GM19324 (cell line): ENCODE measurements around the gene TMEM144.

Experiments used
- ATAC-seq: cut with Tn5 transposase; IDR thresholded peaks from one replicate; pipeline ENCODE4 v1.9.1; 2021; ENCODE audit warnings: mild to moderate bottlenecking, moderate library complexity; ENCODE audit not compliant: unreplicated experiment, low FRiP score

Gene TMEM144

DNA sequence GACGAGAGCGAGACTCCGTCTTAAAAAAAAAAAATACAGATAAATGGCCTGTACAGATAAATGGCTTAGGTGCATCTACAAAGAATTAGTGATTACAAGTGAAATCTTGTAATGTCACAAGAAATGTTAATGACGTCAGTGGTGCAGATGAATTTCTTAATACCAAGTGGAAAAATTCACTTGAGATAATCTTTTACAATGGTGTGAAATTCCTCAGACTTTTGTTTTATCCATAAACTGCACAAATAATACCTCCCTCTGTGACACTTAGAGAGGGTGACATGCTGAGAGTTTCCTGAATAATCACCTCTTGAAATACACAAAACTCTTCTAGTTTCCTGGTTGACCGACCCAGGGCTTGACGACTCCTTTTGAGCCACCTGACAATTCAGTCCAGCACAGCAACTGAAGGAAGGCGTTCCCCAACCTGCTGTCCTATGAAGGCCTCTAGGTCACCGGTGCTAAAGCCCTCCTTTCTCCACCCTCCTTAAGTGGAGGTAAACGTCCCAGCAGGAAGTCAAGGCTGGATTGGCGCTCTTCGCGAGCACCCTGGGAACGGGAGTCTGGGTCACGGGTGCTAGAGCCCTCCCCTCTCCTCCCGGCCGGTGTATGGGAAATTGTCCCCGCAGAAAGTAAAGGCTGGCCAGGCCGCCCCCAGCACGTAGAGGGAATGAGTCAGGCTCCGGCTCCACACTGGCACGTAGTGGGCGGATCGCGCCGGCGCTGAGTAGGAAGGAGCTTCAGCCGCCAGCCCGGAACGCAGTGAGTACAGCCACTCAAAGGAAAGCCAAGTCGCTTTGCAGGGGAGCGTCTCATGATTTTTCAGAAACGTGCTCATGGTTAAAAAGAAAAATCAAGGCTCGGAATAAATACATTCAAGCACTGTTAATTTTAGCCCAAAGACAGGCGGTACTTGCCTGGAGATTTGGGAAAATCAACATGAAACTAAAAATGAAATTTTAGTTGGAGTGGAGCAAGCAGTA is at the start of gene TMEM144:
TMEM144 (plus strand) TSS at position 662 of the 983 bp plus-strand sequence. CDS start 2,182 bp downstream, outside the sequence.
- peak; percentile 94 for ATAC-seq

- ATAC-seq: no peak
Measured at GRCh38 chr4:158161551-158162354, 48.5 kb upstream of the TMEM144 start.

- ATAC-seq: no peak
Measured at GRCh38 chr4:158162631-158163030, 47.7 kb upstream of the TMEM144 start.

DNA sequence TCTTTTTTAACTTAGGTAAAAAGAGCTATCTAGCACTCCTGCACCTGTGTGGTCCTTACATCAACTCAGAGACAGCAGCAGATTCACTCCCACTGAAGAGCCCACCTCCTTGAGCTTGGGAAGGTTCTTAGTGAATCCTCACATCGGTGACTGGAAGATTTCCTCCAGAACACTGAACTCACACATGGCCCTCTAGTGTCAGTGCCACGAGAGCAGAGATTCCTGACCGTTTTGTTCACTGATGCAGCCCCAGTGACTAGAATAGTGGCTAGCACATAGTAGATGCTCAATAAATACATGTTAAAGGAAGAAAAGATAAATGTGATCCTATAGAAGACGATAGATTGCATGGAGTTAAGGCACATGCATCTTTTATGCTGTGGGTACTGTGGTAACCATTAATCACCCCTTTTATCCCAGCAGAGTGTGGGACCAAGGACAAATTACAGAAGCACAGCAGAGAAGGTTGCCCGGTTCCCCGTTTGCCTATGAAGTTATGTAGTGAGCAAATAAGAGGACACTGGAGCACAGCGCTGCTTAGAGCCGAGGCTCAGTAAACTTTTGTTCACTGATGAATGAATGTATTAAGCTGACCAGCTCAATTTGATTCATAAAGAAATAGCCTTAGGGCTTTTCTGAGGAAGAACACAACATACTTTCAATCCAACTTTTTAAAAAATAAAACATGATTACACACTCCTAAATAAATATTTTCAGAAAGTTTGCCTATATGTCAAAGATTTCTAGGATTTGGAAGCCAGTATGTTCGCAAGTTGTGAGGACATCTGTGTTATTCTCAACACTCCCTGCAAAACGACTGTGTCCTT is 46.1 kb upstream of the TMEM144 start:
- no peak for ATAC-seq

DNA sequence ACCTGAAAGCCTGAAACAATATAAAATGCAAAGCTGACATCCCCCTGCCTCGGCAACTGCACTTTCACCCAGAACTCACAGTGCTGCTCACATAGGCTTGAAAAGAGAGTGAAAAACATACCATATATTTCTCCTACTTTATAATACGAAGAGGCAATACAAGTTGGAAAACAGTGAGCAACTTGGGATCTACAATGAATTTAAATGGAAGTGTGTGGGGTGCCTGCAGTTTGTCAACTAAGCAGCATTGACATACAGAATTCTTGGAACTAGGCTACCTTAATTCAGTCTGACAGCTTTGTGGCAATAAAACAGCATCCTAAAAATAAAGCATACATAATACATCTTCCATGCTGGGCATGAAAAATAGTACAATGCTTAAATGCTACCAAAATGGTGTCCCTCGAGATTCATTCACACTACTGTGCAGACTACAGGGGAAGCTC is 45.5 kb upstream of the TMEM144 start:
- no peak for ATAC-seq

DNA sequence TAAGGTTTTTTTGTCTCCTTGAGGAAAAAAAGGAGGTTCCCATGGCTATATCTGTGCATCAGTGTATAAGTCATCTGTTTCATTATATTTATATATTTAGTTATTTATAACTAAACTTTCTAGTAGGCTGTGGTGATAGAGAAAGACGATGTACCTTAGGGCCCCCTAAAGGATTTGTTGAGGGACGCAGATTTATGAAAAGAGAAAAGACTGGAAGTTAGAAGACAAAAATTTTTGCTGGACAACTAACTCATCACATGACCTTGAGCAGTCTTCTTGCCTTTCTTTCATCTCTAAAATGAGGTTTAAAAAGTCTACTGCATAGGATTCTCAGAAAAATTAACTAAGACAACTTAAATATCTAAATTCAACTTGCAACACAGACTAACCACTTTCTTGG is 43.6 kb upstream of the TMEM144 start:
- no peak for ATAC-seq

- ATAC-seq: no peak
Measured at GRCh38 chr4:158168606-158169005, 41.7 kb upstream of the TMEM144 start.

DNA sequence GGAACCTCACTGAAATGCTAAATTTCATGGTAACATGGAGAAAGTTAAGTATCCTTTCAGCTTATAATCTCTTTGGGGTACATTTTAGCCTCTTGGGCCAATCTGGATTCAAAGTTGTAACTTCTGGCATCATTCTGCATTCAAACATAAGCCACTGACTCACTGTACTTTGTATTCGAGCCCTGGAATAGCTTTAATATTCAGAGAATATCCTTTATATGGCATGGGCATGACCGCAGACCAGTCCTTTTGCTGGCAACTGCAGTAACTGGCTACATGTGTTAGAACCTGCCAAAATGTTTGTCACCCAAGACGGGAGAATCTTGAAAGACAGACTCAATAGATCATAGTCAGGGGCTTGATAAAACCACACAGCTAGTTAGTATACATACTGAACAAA is 40.8 kb upstream of the TMEM144 start:
- ATAC-seq: no peak

DNA sequence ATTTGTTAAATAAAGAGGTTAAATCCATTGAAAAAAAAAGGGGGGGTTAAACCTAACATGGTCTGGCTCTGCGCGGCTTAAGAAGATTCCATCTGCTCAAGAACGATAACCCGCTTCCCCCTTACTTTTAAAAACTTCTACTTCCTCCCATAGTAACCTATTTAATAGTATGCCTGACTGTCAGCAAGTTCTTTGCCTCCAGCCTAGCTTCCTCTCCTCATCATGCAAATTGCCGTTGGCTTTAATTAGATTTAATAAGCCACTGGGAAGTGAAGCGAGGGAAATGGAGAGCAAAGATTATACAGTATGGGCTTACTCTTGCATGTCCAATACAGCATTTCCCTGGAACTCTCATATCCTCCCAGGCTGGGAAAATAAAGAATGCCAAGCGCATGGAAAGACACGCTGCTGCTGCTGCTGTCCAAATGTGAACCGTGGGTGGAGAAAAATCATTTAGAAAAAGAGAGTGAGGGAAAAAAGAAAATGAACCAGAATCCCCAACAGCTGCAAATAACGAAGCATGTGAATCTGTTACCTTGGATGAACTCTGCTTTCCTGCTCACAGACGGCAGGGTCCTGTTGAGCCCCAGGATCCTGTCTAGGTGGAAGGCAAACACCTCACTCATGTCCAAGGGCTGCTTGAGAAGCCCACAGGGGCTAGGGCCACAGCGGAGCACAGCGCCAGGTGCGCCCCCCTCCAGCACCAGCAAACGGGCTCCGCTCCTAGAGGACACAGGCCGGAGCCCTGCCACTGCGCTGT is 40.2 kb upstream of the TMEM144 start:
- no peak for ATAC-seq

- no peak for ATAC-seq
Measured at GRCh38 chr4:158170691-158171561, 39.4 kb upstream of the TMEM144 start.

DNA sequence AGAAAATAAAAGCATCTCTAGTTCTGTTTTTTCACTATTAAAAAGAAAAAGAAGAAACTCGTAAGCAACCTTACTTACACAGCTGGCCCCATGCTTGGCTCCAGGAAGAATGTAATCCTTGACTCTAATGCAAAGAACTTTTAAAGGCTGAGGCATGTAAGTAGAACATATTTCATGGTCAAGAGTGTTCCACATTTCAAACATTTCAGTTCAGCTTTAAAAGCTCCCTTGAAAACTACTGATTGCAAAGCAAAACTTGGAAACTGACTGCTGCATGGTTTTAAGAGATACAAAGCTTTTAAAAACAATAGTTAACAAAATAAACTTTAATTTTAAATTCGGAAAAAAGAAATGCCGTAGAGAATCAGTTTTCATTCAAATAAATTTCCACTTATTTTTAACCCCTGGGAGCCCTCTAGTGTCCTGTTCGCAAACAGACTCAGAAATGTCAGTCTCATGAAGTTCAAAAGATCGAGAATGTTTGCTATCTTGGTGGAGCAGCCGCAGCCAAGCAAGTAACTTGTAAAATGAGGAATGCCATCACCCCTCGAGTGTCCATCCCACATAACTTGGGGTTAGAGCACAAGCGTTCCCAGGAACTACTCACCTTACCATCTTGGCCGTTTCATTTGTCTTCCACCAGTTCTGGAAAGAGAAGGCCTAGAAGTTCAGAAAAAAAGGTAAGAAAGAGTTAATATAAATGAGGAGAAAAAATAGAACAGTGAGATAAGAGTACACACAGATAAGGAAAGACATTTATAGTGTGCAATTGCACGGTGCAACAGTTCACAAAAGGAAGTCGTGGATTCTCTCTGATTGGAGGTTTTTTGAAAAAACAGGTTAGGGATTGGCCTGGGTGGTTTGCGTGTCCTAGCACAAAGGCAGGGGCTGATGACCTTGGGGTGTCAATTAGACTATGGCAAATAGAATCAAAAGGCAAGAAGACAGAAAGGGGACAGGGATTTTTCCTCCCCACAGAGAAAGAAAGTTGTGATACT is 37.7 kb upstream of the TMEM144 start, which contains the start of gene GASK1B:
GASK1B (minus strand) TSS at position 765 of the 998 bp plus-strand sequence. CDS start 1,650 bp downstream, outside the sequence.
- no peak for ATAC-seq

DNA sequence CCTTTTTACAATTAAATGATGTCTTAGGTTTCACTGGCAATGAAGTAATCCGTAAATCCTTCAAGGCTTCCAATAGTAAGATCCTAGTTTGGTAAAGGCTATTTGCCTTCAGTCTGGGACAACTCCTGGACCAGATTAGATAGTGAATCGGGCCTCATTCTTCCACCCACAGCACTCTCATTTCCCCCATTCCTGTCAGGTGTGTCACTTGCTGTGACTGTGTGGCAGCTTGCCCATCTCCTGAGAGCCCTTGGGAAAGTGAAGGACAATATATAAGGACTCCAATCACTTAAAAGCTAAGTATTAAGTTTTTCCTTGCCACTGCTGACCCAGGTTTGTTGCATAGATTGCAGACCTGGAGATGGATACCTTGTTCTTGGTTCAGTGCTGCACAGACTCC is 34.2 kb upstream of the TMEM144 start:
- no peak for ATAC-seq

DNA sequence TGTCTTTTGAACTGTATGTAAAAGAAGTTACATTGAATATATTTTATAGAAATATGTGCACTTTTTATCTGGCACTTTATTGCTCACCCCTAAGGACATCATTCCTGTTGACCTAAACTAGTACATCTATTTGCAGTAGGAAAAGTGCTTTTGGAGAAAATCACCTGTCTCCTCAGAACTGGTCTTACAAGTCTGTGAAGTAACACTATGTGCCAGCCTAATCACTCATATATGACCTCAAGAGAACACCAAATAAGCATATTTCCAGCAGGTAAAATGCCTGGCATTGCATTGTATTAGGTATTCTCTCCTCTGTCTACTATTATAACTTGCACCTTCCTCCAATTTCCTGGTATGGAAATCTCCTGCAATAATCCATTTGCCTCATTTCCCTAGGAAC is 33.5 kb upstream of the TMEM144 start:
- no peak for ATAC-seq

DNA sequence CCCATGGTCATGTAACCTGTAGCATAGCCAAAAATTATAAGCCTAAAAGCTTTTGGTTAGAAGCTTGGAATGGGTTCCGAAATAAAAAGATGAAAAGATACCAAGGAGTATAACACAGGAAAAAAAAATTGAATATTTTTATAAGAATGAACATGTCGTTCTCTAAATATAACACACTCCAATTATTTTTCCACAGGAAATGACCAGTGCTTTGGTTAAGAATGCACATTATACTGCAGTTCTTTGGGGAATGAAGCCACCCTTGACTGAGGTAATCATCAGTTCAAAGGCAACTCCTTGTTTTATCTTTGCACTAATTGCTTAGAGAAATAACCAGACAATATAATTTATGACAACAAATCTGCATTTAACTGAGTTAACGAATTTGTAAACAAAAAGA is 30.8 kb upstream of the TMEM144 start:
- ATAC-seq: no peak

- no peak for ATAC-seq
Measured at GRCh38 chr4:158181906-158182305, 28.4 kb upstream of the TMEM144 start.

- ATAC-seq: no peak
Measured at GRCh38 chr4:158182736-158183135, 27.6 kb upstream of the TMEM144 start.

DNA sequence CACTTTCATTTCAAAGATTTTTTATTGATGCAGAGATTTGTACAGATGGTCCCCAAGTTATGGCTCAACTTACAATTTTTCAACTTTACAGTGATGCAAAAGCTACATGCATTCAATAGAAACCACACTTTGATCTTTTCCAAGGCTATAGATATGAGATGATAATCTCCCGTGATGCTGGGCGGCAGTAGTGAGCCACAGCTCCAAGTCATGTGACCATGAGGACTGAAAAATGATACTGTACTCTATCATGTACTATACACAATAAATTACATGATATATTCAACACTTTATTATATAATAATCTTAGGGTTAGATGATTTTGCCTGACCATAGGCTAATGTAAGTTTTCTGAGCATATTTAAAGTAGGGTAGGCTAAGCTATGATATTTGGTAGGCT is 23.5 kb upstream of the TMEM144 start:
- no peak for ATAC-seq
